Ovary (tissue), 10 donors: Measurements from ENCODE around the gene SSR1. TPM values are rescaled to one million over a fixed set of nuclear protein-coding genes. Genes with fewer than 3 reads are reported as not detected.
"Not testable (repeated sequence)": the region's sequence is repeated elsewhere in the genome, so short reads cannot be mapped to it uniquely, and the experiment has no call there.

ENCODE experiments used
- DNase-seq, 5 donors: peaks; one replicate each; pipeline ENCODE4 v3.0.0-alpha.2; 2019 to 2020
- H3K27ac ChIP-seq, 2 donors: fragments of 200-600 bp; one replicate each; pipeline versions ENCODE4 v1.5.1 to v1.8.0; 2019 to 2022
- H3K27me3 ChIP-seq: fragments of 200-600 bp; one replicate; pipeline ENCODE4 v1.8.0; 2022
- H3K36me3 ChIP-seq: fragments of 200-600 bp; sonication (generic); one replicate; pipeline ENCODE4 v1.5.1; 2019
- H3K4me1 ChIP-seq: one replicate; pipeline ENCODE4 v1.8.1; 2013; ENCODE audit warnings: mild to moderate bottlenecking, moderate library complexity; ENCODE audit not compliant: insufficient read depth
- H3K4me3 ChIP-seq: fragments of 200-600 bp; sonication (generic); one replicate; pipeline ENCODE4 v1.5.1; 2017
- H3K9me3 ChIP-seq, 2 donors: fragments of 200-600 bp in 1 of 2; sonication (generic) in 1 of 2; one replicate each; pipeline versions ENCODE4 v1.5.1 to v1.8.1; 2013 to 2019; ENCODE audit warnings: mild to moderate bottlenecking in 1 of 2, moderate library complexity in 1 of 2
- EP300 ChIP-seq: sonication (generic); formaldehyde crosslinking; IDR thresholded peaks from one replicate; pipeline ENCODE4 v1.6.1; 2017; ENCODE audit warnings: antibody characterized with exemption
- POLR2A ChIP-seq: fragments of 450-650 bp; IDR thresholded peaks from one replicate; pipeline ENCODE4 v1.6.1; 2017; ENCODE audit warnings: antibody characterized with exemption, mild to moderate bottlenecking, moderate library complexity
- WGBS, 3 donors: extraction: QIAGEN DNeasy Blood & Tissue Kit in 1 of 3; methylation state at CpG; one replicate each; pipeline versions ENCODE4 v1.1.5 to v1.1.7; 2013 to 2017; 5-methylcytosine and 5-hydroxymethylcytosine counted together
- intact Hi-C, 4 donors: fragments of 100-400 bp; cut with DNase I; formaldehyde crosslinking; loops; one replicate each; pipeline versions ENCODE4 v1.11.0 to v1.15.1; 2022 to 2023
- long read RNA-seq, 3 donors: library from polyadenylated mRNA in 2 of 3; unstranded in 2 of 3; transcript quantifications; one replicate each; pipeline ENCODE4 v2.0.0 and lab custom pipeline, GENCODE V29; 2021 to 2026
- polyA plus RNA-seq, 2 donors: library from polyadenylated mRNA; stranded (reverse); fragments of 200-250 nt in 1 of 2; fragments of 350-450 nt in 1 of 2; fragmentation: Illumina TruSeq in 1 of 2; extraction: RNeasy Lipid Tissue Mini Kit (QIAGEN cat#74804) in 1 of 2; gene quantifications; one replicate each; pipeline ENCODE4 v1.2.3, GENCODE V29; 2013 to 2014
- total RNA-seq, 7 donors: library from RNA; depleted of rRNA in 2 of 7; stranded (reverse); fragments of >200 nt in 2 of 7; fragmentation: NEBNext Ultra II Directional in 3 of 7; extraction: Animal tissue kit (Norgen Biotek cat#: 25700) in 3 of 7; gene quantifications; one replicate each; pipeline versions ENCODE4 v1.1.0 to v1.2.4, GENCODE V29; 2016 to 2023
- TF ChIP-seq, protein P1 (sequence below), 3 donors: fragments of 450-650 bp in 2 of 3; fragments of 200-600 bp in 1 of 3; IDR thresholded peaks; one replicate each; pipeline versions ENCODE4 v1.5.1 to v1.8.0; 2016 to 2022; ENCODE audit warnings: antibody characterized with exemption in 3 of 3, mild to moderate bottlenecking in 1 of 3
- donor health status: DM: no; HTN: no; CAD: no; lungs with moderate emphysema.
- donor health status: DM: no; HTN: no; CAD: no.
- donor health status: Bipolar disorder and iron deficiency.
- donor health status: DM: yes; HTN: yes; CAD: no.
- donor health status: DM: no; HTN: no; CAD: no.
- donor health status: DM: yes; HTN: yes; CAD: no.

Gene SSR1
- total RNA-seq (100 to 1,000 TPM in 5 of 7 donors, 10 to 100 TPM in 2; 42.3 to 166 (median 123) TPM), polyA plus RNA-seq (100 to 1,000 TPM in 1 of 2 donors, 10 to 100 TPM in 1; 45.0 to 111 TPM)
- long read RNA-seq, donor 1, full-length matches to known transcripts, result 278 of 332 reads
- long read RNA-seq, donor 1, partial matches to known transcripts, result 9 of 332 reads
- long read RNA-seq, donor 1, other reads (novel, unspliced or antisense), result 45 of 332 reads
- long read RNA-seq, donor 2, full-length matches to known transcripts, result 30 of 36 reads
- long read RNA-seq, donor 2, partial matches to known transcripts, result 6 of 36 reads
- long read RNA-seq, donor 2, other reads (novel, unspliced or antisense), result 0 of 36 reads
- long read RNA-seq, donor 3, full-length matches to known transcripts, result 106 of 136 reads
- long read RNA-seq, donor 3, partial matches to known transcripts, result 2 of 136 reads
- long read RNA-seq, donor 3, other reads (novel, unspliced or antisense), result 28 of 136 reads

DNA sequence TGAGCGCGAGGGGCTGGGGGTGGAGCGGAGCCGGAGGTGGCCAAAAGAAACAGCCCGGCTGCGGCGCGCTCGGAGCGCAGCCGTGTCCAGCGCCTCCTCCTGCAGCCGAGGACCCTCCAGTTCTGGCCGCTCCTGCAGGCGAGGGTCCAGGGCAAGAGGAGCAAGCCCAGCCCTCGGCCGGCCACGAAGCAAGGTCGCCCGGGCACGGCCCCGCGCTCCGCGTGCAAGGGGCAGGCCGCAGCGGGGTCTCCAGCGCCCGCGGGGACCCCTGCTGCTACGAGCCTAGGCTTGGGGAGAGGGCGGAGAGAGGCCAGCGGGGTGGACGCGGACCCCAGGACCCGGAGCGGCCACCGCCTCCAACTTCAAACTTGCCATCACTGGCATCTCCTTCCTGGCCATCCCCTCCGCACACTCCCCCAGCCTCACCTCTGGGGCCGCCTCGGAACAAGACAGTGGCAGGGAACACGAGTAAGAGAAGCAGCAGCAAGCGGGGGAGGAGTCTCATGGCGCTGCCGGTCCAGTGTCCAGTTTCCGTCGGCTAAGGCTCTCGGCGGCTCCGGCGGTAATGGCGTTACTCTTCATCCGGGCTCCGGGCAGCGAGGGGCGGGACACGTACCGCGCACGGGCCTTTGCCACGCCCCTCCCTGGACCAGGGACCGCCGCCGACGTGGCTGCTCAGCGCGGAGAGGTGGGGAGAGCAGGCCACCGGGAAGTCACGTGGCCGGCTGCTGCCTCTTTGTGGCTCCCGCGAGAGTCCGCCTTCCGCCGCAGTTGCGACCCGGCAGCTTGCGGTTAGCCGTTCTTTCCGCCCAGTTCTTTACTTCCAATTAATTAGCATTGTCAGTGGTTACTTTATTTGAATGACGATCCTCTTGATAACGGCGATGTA is at the start of gene SSR1:
SSR1 (minus strand) TSS at position 584 of the 889 bp plus-strand sequence; CDS start at position 505, 79 bp downstream.
- Histone ChIP-seq H3K9me3 (no peaks in the 10 kb centered on the region), H3K4me3 (peak within 1 kb of the TSS; percentile 65), H3K27me3 (no peaks in the 10 kb centered on the region), H3K36me3 (no peaks in the 10 kb centered on the region), H3K4me1 (peaks cover 7% of the 10 kb centered on the region), H3K27ac (peak within 1 kb of the TSS; percentile 49 to 95)
- TF ChIP-seq EP300 (peak; percentile 19), POLR2A (peak; percentile 83)
- TF ChIP-seq, protein P1, sequence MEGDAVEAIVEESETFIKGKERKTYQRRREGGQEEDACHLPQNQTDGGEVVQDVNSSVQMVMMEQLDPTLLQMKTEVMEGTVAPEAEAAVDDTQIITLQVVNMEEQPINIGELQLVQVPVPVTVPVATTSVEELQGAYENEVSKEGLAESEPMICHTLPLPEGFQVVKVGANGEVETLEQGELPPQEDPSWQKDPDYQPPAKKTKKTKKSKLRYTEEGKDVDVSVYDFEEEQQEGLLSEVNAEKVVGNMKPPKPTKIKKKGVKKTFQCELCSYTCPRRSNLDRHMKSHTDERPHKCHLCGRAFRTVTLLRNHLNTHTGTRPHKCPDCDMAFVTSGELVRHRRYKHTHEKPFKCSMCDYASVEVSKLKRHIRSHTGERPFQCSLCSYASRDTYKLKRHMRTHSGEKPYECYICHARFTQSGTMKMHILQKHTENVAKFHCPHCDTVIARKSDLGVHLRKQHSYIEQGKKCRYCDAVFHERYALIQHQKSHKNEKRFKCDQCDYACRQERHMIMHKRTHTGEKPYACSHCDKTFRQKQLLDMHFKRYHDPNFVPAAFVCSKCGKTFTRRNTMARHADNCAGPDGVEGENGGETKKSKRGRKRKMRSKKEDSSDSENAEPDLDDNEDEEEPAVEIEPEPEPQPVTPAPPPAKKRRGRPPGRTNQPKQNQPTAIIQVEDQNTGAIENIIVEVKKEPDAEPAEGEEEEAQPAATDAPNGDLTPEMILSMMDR (IDR thresholded peaks at IDR 0.05), result no peak
- peak; percentile 97 to 98 (median 97) for DNase-seq
- 0 to 1% (median 0%) methylated on average over 40 to 83 of the region's 83 CpGs for WGBS, 3 donors
- intact Hi-C loops, result loop anchor here in 1 of 4 donors (5.0 to 10.0 kb wide), 2 partner anchors 79 to 1122 kb away; partner anchors contain the start of gene SLC35B3

GRCh38 chr6:7351916-7352315 is 38.9 kb upstream of the SSR1 start:
- WGBS, 3 donors, result 62 to 72% (median 63%) methylated on average over 3 of the region's 3 CpGs
- H3K9me3 ChIP-seq, intact Hi-C loops, H3K36me3 ChIP-seq, H3K4me3 ChIP-seq, H3K27ac ChIP-seq, H3K4me1 ChIP-seq, DNase-seq, H3K27me3 ChIP-seq: not testable (repeated sequence)

DNA sequence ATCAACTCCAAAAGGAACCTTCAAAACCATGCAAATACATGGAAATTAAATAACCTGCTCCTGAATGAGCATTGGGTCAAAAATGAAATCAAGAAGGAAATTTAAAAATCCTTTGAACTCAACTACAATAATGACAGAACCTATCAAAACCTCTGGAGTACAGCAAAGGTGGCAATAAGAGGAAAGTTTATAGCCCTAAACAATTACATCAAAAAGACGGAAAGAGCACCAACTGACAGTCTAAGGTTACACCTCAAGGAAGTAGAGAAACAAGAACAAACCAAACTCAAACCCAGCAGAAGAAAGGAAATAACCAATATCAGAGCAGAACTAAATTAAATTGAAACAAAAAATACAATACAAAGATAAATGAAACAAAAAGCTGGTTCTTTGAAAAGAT is 37.6 kb upstream of the SSR1 start:
- H3K36me3 ChIP-seq, H3K4me3 ChIP-seq, H3K27me3 ChIP-seq, H3K27ac ChIP-seq, H3K4me1 ChIP-seq, H3K9me3 ChIP-seq, DNase-seq, intact Hi-C loops: not testable (repeated sequence)
- 72 to 76% (median 73%) methylated on average over 1 of the region's 1 CpG for WGBS, 3 donors

DNA sequence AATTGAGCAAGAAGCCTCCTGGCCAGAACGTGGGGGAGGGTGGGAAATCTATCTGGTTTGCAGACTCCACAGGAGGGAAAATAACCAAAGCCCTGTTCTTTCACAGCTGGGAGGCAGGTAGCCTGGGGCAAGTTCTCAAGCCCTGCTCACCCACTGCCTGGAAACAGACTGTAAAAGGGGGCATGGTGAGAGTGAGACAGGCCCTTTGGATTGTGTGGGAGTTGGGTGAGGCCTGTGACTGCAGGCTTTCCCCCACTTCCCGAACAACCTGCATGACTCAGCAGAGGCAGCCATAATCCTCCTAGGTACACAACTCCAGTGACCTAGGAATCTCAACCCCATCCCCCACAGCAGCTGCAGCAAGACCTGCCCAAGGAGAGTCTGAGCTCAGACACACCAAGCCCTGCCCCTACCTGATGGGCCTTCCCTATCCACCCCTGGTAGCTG is 34.6 kb upstream of the SSR1 start:
- H3K27ac ChIP-seq, H3K4me1 ChIP-seq, DNase-seq, intact Hi-C loops, H3K4me3 ChIP-seq, H3K9me3 ChIP-seq, H3K36me3 ChIP-seq, H3K27me3 ChIP-seq: not testable (repeated sequence)
- 46 to 72% (median 48%) methylated on average over 2 of the region's 2 CpGs for WGBS, 3 donors

DNA sequence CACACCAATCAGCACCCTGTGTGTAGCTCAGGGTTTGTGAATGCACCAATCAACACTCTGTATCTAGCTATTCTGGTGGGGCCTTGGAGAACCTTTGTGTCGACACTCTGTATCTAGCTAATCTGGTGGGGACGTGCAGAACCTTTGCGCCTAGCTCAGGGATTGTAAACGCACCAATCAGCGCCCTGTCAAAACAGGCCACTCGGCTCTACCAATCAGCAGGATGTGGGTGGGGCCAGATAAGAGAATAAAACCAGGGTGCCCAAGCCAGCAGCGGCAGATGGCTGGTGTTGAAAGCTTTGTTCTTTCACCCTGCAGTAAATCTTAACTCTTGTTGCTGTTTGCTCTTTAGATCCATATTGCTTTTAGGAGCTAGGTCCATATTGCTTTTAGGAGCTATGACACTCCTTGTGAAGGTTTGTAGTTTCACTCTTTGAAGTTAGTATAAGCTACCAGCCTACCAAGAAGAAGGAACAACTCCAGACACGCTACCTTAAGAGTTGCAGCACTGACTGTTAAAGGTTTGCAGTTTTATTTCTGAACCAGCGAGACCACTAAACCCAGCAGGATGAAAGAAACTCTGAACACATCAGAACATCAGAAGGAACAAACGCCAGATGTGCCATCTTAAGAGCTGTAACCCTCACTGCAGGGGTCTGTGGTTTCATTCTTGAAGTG is 31.9 kb upstream of the SSR1 start:
- H3K27me3 ChIP-seq, H3K36me3 ChIP-seq, DNase-seq, H3K9me3 ChIP-seq, H3K27ac ChIP-seq, H3K4me1 ChIP-seq, H3K4me3 ChIP-seq, intact Hi-C loops: not testable (repeated sequence)
- 72 to 91% (median 90%) methylated on average over 10 of the region's 10 CpGs for WGBS, 3 donors
